ENCODE measurements around the gene CLASRP. TPM values are rescaled to one million over a fixed set of nuclear protein-coding genes. Genes with fewer than 3 reads are reported as not detected.

Gene CLASRP
- total RNA-seq = 133 and 172 TPM in 2 replicates

- Mint-ChIP-seq H3K27ac (peak within 1 kb of the TSS; percentile 91), H3K4me1 (peaks cover 38% of the 10 kb centered on the region), H3K36me3 (ENCODE audit: low read depth) (peaks cover 84% of the 10 kb centered on the region), H3K9me3 (no peaks in the 10 kb centered on the region), H3K4me3 (peak within 1 kb of the TSS; percentile 98), H3K27me3 (no peaks in the 10 kb centered on the region)
- ChIA-PET CTCF (interaction anchor here (0.6 to 2.3 kb wide), 5 partner anchors 12 to 315 kb away, joined by 3 to 8 read pairs (median 5); no protein-coding TSS in a partner anchor), POLR2A (interaction anchor here (0.6 to 5.0 kb wide), 24 partner anchors 8 to 149 kb away, joined by 3 to 66 read pairs (median 5); partner anchors contain the start of genes CLPTM1, GEMIN7, RELB and TRAPPC6A)
- intact Hi-C loops (cut with micrococcal nuclease) = loop anchor here (1.0 to 5.0 kb wide), 8 partner anchors 8 to 148 kb away; partner anchors contain the start of genes BLOC1S3, PPP1R37, TOMM40 and TRAPPC6A
- DNase-seq = peak; percentile 90
- ATAC-seq (ENCODE audit: low read depth) = peak; percentile 89
- TF ChIP-seq, protein P1, sequence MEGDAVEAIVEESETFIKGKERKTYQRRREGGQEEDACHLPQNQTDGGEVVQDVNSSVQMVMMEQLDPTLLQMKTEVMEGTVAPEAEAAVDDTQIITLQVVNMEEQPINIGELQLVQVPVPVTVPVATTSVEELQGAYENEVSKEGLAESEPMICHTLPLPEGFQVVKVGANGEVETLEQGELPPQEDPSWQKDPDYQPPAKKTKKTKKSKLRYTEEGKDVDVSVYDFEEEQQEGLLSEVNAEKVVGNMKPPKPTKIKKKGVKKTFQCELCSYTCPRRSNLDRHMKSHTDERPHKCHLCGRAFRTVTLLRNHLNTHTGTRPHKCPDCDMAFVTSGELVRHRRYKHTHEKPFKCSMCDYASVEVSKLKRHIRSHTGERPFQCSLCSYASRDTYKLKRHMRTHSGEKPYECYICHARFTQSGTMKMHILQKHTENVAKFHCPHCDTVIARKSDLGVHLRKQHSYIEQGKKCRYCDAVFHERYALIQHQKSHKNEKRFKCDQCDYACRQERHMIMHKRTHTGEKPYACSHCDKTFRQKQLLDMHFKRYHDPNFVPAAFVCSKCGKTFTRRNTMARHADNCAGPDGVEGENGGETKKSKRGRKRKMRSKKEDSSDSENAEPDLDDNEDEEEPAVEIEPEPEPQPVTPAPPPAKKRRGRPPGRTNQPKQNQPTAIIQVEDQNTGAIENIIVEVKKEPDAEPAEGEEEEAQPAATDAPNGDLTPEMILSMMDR (IDR thresholded peaks at IDR 0.05) = no peak
Measured at GRCh38 chr19:45038931-45039893, at the start of gene CLASRP. TSS of gene CLASRP (plus strand) at chr19:45039045. CDS start at chr19:45040213, 1,168 bp downstream.

GRCh38 chr19:44990459-44990858 lies 48.4 kb upstream of the CLASRP start:
- Mint-ChIP-seq H3K27me3 (no peaks in the 10 kb centered on the region), H3K4me3 (no peak overlapping the region), H3K4me1 (peaks cover 7% of the 10 kb centered on the region), H3K9me3 (no peaks in the 10 kb centered on the region), H3K36me3 (ENCODE audit: low read depth) (peaks cover 63% of the 10 kb centered on the region), H3K27ac (no peak overlapping the region)
- TF ChIP-seq, protein P1 (IDR thresholded peaks at IDR 0.05) = no peak
- DNase-seq = no peak
- ChIA-PET CTCF (interaction anchor here (1.2 to 3.4 kb wide), 3 partner anchors 57 to 197 kb away, joined by 3 to 30 read pairs (median 11); no protein-coding TSS in a partner anchor), POLR2A (interaction anchor here (1.2 to 2.3 kb wide), 2 partner anchors 11 to 49 kb away, joined by 4 to 14 read pairs; partner anchors contain the start of gene RELB)
- no peak for ATAC-seq (ENCODE audit: low read depth)
- intact Hi-C loops (cut with micrococcal nuclease) = no loop called here

GRCh38 chr19:44990966-44991365 lies 47.9 kb upstream of the CLASRP start:
- POLR2A ChIA-PET = interaction anchor here (1.2 kb wide), 1 partner anchor 48 kb away, joined by 4 read pairs; no protein-coding TSS in a partner anchor
- TF ChIP-seq, protein P1 (IDR thresholded peaks at IDR 0.05) = no peak
- intact Hi-C loops (cut with micrococcal nuclease) = no loop called here
- H3K27ac Mint-ChIP-seq = no peak overlapping the region
- no peak for ATAC-seq (ENCODE audit: low read depth)
- no peaks in the 10 kb centered on the region for H3K9me3 Mint-ChIP-seq
- H3K27me3 Mint-ChIP-seq = no peaks in the 10 kb centered on the region
- no peak overlapping the region for H3K4me3 Mint-ChIP-seq
- CTCF ChIA-PET = interaction anchor here (3.4 kb wide), 1 partner anchor 69 kb away, joined by 30 read pairs; no protein-coding TSS in a partner anchor
- peaks cover 58% of the 10 kb centered on the region for H3K36me3 Mint-ChIP-seq (ENCODE audit: low read depth)
- DNase-seq = no peak
- H3K4me1 Mint-ChIP-seq = peaks cover 7% of the 10 kb centered on the region

GRCh38 chr19:44992336-44993163 lies 46.3 kb upstream of the CLASRP start:
- ChIA-PET CTCF (no interaction called here), POLR2A (no interaction called here)
- intact Hi-C loops (cut with micrococcal nuclease) = no loop called here
- no peaks in the 10 kb centered on the region for H3K27me3 Mint-ChIP-seq
- no peak overlapping the region for H3K4me3 Mint-ChIP-seq
- no peak for DNase-seq
- TF ChIP-seq, protein P1 (IDR thresholded peaks at IDR 0.05) = no peak
- peaks cover 7% of the 10 kb centered on the region for H3K4me1 Mint-ChIP-seq
- H3K9me3 Mint-ChIP-seq = no peaks in the 10 kb centered on the region
- H3K27ac Mint-ChIP-seq = no peak overlapping the region
- no peak for ATAC-seq (ENCODE audit: low read depth)
- peaks cover 43% of the 10 kb centered on the region for H3K36me3 Mint-ChIP-seq (ENCODE audit: low read depth)

Data from activated B cell treated with CpG ODN at 0.5 μM for 24 hours (primary cell).